Muscle layer of duodenum (tissue), 2 donors: Measurements from ENCODE around the gene EPM2A.

Experiments
- H3K27ac ChIP-seq: one replicate; pipeline ENCODE4 v1.7.0; 2013; ENCODE audit warnings: mild to moderate bottlenecking, low read length
- H3K27me3 ChIP-seq: one replicate; pipeline ENCODE4 v1.7.0; 2013; ENCODE audit warnings: low read depth, mild to moderate bottlenecking, control low read depth, low read length
- H3K36me3 ChIP-seq, 2 donors: one replicate each; pipeline ENCODE4 v1.7.0; 2013; ENCODE audit warnings: low read length in 2 of 2, control low read depth in 1 of 2, mild to moderate bottlenecking in 1 of 2; ENCODE audit not compliant: insufficient read depth in 2 of 2, control insufficient read depth in 1 of 2
- H3K4me1 ChIP-seq, 2 donors: one replicate each; pipeline ENCODE4 v1.7.0; 2013; ENCODE audit warnings: low read length in 2 of 2, mild to moderate bottlenecking in 2 of 2, control low read depth in 1 of 2, moderate library complexity in 1 of 2; ENCODE audit not compliant: insufficient read depth in 2 of 2, control insufficient read depth in 1 of 2
- H3K4me3 ChIP-seq, 2 donors: one replicate each; pipeline ENCODE4 v1.7.0; 2013; ENCODE audit warnings: low read length in 2 of 2, low read depth in 1 of 2, mild to moderate bottlenecking in 1 of 2
- H3K9me3 ChIP-seq, 2 donors: one replicate each; pipeline ENCODE4 v1.7.0; 2013; ENCODE audit warnings: low read length in 2 of 2, control low read depth in 1 of 2, mild to moderate bottlenecking in 1 of 2; ENCODE audit not compliant: control insufficient read depth in 1 of 2
- donor health status: healthy.

Gene EPM2A

DNA sequence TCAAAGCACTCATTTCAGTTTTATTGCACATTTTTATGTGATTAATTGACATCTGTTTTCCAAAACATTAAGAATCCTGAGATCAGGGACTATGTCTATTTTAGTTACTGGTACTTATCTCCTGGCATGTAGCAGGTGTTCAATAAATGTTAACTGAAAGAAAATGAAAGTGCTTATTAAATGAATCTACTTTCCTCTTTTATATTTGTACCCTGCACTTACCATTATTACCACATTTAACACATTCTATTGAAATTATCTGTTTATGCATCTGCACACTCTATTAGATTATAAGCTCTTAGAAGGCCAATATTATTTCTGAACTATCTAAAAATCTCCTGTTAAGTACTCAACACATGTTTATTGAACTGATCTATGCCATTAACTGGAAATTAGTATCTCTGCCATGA is 131.9 kb downstream of the EPM2A start:
- H3K4me3 ChIP-seq, result no peak overlapping the region

DNA sequence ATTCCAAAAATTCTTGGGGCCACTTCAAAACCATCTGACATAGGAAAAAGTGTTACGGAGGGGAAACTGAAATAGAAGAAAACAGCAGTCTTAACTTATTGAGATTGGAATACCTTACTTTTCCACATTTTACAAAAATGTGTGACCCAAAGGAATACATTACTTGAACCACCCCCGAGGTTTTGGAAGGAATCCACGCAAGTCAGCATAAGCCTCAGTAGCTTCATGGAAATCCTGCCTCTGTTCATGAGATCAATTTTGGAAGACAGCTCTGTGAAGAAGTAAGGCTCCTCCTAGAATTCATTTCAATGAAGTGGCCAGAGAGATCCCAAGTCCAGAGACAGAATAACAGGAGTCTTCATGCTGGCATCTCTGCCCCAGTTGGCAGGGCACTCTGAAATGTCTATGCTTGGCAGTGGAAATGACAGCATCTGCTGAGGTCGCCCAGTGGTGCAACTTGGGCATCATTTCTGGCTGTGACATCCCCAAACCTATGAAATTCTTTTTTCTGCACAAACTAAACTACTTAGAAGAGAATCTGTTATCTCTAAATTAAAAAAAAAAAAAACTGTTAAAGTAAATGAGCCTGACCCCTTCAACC is 132.5 kb downstream of the EPM2A start:
- Histone ChIP-seq H3K9me3 (peaks cover 0 to 2% of the 10 kb centered on the region in 2 donors), H3K27ac (no peak overlapping the region), H3K36me3 (no peaks in the 10 kb centered on the region), H3K4me3 (no peak overlapping the region), H3K4me1 (no peaks in the 10 kb centered on the region), H3K27me3 (no peaks in the 10 kb centered on the region)

More for the DNA sequence above, 131.9 kb downstream of the EPM2A start:
- Histone ChIP-seq H3K36me3 (no peaks in the 10 kb centered on the region), H3K9me3 (no peaks in the 10 kb centered on the region), H3K4me1 (no peaks in the 10 kb centered on the region), H3K27me3 (no peaks in the 10 kb centered on the region), H3K27ac (no peak overlapping the region)

DNA sequence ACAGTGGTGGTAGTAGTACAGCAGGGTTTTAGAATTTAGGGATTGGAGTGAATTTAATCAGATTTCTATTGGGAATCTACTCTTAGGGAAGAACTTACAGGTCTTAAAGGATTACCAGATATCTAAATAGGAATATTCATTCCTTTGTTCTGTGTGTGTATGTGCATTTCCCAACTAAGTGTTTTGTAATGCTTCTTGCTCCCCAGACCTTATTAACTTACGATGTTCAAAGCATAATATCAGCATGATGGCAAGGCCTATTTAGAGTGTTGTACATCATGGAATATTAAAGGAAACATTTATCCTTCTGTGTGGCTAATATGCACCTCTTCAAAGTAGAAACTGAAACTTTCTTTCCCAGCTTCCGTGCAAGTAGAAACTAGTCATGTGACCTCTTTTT is 133.9 kb downstream of the EPM2A start:
- no peak overlapping the region for H3K4me3 ChIP-seq
- H3K9me3 ChIP-seq, result peaks cover 0 to 5% of the 10 kb centered on the region in 2 donors
- H3K4me1 ChIP-seq, result no peaks in the 10 kb centered on the region
- no peaks in the 10 kb centered on the region for H3K27me3 ChIP-seq
- H3K36me3 ChIP-seq, result no peaks in the 10 kb centered on the region
- H3K27ac ChIP-seq, result no peak overlapping the region

DNA sequence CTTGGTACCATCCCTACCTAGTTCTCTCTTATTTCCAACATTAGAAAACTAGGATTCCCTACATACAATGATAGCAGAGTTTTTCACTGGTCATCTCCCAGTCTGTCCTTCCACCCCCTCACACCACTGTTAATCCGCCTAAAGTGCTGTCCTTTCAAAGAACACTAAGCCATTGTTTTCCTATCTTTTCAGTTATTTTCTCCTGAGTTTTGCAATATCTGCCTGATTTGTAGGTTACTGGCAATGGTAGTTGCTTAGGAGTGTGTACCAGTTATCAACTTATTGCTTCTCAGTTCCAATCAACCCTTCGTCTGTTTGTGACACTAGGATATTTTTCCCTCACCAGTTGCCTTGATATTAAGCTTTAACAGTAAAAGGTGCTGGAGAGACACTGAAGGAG is 135.0 kb downstream of the EPM2A start:
- Histone ChIP-seq H3K36me3 (no peaks in the 10 kb centered on the region), H3K27ac (no peak overlapping the region), H3K4me3 (no peak overlapping the region), H3K27me3 (no peaks in the 10 kb centered on the region), H3K4me1 (no peaks in the 10 kb centered on the region), H3K9me3 (peaks cover 0 to 5% of the 10 kb centered on the region in 2 donors)

DNA sequence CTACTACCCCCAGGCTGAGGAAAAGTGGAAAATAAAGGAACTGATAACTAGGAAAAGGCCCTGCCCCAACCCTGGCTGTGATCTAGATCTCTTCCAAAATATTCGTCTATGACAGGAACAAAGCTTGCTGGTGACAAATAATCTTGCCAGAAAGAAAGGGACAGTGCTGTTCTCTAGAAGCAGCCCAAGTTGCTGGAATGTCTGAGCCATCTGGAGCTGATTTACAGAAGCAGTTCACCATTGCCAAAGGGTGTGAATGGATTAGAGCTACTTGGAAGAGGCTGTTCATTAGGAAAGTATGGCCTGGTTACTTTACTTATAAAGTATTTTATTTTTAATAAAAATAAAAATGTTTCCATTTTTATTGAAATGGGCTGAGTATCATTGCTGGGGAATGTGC is 146.3 kb downstream of the EPM2A start:
- no peak overlapping the region for H3K4me3 ChIP-seq
- no peaks in the 10 kb centered on the region for H3K9me3 ChIP-seq
- H3K4me1 ChIP-seq, result no peaks in the 10 kb centered on the region
- H3K27me3 ChIP-seq, result no peaks in the 10 kb centered on the region
- no peaks in the 10 kb centered on the region for H3K36me3 ChIP-seq
- H3K27ac ChIP-seq, result no peak overlapping the region

DNA sequence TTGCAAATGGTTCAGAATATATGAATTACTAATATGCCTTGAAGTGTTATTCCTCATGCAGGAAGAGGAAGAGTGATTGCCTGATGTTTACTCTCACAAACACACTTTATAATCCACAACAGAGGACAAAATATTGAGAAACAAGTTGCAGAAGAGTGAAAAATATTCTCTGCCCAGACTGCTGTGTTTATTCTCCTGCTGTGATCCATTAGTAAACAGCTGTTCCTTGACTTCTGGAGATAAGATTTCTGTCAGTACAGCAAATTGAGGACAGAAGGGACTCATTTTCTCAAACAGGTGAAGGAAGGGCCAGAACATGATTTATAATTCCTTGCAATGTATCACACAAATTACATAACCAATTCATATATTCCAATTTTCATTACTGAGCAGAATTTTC is 148.0 kb downstream of the EPM2A start:
- H3K36me3 ChIP-seq, result no peaks in the 10 kb centered on the region
- no peak overlapping the region for H3K4me3 ChIP-seq
- no peaks in the 10 kb centered on the region for H3K27me3 ChIP-seq
- H3K27ac ChIP-seq, result no peak overlapping the region
- H3K4me1 ChIP-seq, result no peaks in the 10 kb centered on the region
- no peaks in the 10 kb centered on the region for H3K9me3 ChIP-seq

DNA sequence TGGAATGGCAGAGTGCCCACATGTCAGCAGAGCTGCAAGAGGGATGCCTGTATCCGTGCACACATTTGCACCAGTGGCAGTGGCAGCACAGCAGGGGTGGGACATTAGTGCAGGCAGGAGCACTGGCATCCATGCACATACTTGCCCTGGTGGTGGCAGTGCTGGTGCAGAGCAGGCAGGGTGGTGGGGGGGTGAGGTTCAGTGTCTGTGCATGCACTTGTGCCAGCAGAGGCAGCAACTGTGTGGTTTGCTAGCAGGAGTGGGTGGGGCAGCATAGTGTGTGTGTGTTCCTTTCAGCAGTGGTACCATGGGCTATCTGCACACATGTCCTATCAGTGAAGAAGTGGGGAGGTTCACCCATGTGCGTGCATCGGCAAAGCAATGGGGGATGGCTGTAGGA is 151.6 kb downstream of the EPM2A start:
- H3K4me1 ChIP-seq, result no peaks in the 10 kb centered on the region
- H3K27ac ChIP-seq, result no peak overlapping the region
- H3K9me3 ChIP-seq, result peaks cover 0 to 3% of the 10 kb centered on the region in 2 donors
- H3K36me3 ChIP-seq, result no peaks in the 10 kb centered on the region
- H3K27me3 ChIP-seq, result no peaks in the 10 kb centered on the region
- no peak overlapping the region for H3K4me3 ChIP-seq
